HG03442 (cell line): ENCODE data around the gene GRID1.

Experiments used
- ATAC-seq: cut with Tn5 transposase; IDR thresholded peaks from one replicate; pipeline ENCODE4 v1.9.1; 2021; ENCODE audit warnings: mild to moderate bottlenecking, moderate library complexity; ENCODE audit not compliant: unreplicated experiment

Gene GRID1

DNA sequence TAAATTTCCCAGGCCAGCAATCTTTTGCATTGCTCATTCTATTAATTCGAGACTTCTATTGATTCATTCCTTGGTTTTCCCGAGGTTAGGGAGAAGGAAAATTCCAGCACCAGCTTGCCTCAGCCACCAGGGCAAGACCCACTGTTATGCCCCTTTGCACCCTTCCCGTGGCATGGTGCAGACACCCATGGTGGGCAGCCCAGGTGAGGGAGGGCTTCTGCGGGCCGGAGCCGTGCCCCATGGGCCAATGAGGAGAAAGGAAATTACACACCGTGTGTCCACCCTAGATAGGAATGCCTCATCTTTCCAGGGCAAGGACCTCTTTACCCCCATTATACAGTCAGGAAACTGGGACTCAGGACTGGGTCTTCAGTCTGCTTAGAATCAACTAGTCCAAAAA lies 4.5 kb upstream of the GRID1 start:
- no peak for ATAC-seq

DNA sequence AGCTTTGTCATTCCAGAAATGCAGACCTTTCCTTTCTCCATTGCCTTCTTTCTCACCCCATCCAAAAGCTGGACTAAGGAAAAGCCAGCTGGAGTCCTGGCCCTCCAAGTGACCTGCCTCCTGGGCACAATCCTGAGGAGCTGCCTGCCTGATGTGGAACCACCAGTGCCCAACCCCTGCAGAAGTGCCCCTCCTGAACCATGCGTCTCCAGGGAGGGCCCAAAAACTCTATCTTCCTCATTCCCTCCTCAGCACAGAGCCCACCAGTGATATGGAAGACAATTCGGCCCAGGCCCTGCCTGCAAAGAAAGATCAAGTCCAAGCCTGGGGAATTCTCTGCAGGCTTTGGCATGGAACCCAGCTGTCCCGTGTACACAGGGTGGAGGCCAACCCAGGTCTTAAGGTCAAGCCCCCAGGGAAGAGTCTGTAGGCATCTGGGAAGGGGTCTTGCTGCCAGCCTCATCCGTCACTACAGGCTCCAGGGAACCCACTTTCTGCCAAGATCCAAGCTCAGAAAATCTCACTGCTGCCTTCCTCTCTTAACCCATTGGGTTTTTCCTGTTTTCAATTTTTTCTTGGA lies 3.5 kb upstream of the GRID1 start:
- no peak for ATAC-seq

DNA sequence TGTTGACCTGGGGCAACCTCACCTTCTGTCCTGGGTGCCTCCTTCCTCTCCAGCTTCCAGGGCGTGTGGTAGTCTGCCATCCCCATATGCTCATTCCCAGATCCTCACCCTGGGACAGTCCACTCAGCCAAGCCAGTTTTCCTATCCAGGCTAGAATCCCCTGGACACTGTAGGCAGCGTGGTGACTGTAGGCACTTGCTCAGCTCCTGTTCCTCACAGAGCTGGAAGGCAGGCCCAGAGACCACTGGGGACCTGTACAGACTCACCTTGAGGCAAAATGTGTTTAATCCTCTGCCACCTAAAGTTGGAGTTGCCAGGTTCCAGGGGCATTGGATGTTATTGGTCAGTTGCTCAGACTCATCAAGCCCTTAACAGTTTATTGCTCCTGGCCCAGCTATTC lies 2.4 kb upstream of the GRID1 start:
- ATAC-seq = no peak

DNA sequence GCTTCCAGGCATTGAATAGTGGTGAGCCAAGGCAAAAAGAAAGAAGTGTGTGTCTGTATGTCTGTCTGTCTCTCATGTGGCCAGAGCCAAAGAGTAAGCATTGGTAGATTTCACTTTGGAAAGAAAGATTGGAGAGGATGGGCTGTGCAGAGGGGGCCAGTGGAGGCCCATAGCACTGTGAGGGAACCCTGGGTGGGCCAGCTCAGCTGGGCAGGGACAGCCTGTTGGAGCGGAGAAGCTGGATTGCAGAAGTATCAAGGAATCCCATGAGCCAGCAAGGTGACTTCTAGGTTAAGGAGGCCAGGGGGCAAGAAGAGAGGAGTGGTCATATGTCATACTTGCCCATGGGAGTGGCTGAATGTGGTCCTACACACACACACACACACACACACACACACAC lies 1.5 kb upstream of the GRID1 start:
- no peak for ATAC-seq

DNA sequence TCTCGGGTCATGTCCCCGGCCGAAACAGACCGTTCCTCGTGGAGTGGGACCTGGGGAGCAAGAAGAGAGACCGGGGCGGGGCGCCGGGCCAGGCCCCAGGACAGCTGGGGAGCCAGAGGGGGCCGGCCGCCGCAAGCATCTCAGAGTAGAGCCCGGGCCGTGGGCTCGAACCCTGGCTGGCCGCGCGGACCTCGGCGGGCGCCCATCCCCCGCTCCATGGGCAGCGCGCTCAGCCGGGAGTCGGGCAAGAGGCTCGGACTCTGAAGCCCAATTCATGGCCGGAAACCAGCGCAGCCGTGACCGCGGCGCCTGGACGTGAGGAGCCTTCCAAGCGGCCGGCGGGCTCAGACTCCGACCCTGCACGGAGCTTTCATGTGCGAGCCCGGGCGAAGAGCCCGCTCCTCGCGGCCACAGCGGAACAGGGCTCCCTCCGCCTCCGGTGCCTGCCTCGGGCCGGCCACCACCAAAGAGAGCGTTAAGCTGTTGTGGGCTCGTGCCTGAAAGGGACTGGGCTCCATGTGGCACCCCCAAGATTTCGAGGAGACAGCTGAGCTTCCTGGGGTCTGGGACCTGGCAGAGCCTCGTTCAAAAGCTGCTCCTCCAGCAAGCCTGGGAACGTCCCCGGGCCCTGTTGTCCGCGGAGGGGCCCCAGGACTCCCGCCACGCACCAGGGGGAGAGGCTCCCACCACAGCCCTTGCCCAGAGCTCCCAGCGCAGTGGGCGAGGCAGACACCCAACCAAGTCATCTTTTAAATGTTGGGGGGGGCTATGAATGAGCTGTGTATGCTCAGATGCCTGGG lies 757 bp upstream of the GRID1 start:
- ATAC-seq = peak; percentile 20

DNA sequence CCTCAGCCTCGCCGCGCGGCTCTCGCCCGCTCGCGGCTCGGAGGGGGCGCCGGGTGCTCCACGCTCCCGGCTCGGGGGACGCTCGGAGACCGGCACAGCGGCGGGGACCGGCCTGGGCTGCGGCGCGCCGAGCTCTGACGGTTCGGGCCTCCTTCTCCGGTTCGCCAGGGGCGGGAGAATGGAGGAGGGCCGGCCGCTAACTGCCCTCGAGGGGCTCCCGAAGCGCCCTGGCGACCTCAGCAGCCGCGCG lies 232 bp upstream of the GRID1 start:
- ATAC-seq = peak; percentile 35

DNA sequence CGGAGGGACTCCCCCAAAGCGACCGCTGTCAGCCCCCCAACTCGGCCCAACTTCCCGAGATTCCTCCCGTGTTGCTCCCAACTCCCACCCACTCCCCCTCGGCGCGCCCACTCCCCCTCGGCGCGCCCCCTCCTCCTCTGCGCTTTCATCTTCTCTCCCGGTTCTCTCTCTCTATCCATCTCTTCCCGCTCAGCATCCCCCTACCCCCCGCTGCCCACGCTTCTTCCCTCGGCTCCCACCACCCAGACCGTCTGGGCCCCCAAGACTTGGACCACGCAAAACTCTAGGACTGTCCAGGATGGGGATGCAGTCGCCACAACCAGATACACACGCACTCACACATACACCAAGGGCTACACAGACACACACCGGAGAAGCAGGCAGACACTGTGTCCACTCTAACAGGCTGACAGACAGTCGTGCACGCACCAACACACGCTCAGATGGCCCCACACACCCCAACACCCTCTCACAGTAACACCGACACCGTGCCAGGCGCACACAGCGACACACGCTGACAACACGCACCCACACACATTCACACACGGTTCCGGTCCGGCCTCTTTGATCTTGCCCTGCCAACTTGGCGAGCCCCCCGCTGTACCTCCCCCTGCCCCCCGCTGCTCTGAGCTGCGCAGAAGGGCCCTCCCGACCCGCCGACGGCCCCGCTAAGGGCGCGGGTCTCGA lies 1.1 kb downstream of the GRID1 start:
- ATAC-seq = no peak

DNA sequence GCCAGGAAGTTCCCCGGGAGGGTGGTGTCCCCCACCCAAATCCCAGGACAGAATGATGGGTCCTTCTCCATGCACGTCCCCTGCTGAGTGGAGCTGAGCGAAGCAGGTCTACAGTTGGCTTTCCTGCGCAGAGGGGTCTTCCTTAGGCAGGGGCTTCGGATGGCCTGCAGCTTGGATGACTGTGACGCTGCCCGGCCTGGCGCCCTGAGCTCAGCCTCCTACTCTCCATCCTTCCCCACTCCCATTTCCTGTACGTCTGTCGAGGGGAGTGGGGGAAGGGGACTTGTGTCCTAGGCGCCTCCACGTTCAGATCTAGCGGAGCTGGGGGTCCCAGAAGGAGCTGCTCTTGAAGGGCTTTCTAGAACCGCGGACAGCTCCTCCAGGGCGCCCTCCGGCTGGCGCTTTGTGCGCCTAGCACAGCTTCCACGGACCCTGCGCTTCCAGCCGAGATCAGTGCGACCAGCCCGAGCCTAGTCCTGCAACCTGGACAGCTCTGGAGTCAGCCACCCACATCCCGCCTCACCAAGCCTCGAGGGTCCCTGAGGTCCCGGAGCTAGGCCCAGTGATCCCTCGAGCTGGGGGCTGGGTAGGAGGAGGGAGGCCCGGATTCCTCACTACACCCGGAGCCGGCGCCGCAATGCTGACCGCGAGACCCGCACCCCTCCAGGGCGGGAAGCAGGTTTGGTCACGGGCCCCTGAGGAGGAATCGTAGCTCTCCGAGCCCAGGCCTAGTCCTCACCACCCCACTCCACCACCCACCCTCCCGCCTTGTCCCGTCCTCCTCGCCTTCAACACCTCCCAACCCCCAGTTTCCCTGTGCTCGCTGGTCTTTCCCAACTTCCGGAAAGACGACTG lies 1.9 kb downstream of the GRID1 start:
- no peak for ATAC-seq

DNA sequence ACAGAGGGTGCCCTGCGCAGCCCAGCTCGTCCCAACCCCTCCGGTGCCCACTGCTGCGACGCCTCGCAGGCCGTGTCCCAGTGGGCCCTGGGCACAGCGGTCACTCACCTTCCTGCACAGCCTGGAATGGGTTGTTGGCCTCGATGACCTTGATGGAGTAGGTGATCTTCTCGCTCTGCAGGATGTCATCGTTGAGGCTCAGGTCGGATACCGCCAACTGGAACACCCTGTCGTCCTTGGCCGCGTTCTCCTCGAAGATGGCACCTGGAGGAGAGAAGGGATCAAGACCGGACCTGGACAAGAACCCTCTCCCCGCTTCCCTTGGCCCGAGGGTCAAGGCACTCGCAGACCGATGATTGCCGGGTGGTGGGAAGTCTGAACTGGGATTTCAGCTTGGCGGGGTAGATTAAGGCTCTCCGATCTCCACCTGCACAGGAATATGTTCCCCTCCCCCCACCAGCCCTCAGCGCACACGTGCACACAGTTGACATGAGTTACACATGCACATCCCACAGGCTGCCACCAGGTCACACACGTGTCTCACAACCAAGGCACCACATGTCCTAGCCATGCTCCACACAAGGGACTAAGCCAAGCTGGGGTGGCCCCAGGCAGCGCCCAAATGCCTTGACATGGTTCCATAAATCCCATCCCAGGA lies 2.6 kb downstream of the GRID1 start:
- no peak for ATAC-seq

DNA sequence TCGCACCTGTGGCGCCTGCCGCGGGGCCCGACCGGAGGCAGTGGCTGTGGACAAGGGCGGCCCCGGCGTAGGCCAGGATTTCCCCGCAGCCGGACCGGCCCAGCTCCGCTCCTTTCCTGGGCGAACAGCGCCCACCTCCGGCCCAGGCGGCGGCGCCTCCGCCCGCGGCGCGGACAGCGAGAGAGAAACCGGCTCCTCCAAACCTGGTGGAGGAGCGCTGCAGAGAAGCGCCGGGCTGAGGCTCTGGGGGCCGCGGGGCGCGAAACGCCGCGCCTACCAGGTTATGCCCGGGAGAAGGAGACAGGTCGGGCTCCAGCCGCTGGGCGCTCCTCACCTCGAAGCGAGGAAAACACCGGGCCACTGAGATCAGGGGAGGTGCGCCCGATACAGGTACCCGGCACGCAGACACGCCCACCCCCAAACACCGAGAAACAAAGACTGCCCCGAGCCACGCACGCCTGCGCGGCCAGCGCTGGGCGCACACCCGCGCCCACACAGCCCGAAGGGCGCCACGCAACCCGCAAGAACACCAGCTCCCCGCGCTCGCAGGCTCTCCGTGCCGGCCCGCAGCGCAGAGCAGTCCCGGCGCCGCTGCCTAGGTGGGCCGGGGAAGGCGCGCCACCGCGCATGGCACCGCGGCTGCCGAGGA lies 3.3 kb downstream of the GRID1 start:
- ATAC-seq = peak; percentile 27

DNA sequence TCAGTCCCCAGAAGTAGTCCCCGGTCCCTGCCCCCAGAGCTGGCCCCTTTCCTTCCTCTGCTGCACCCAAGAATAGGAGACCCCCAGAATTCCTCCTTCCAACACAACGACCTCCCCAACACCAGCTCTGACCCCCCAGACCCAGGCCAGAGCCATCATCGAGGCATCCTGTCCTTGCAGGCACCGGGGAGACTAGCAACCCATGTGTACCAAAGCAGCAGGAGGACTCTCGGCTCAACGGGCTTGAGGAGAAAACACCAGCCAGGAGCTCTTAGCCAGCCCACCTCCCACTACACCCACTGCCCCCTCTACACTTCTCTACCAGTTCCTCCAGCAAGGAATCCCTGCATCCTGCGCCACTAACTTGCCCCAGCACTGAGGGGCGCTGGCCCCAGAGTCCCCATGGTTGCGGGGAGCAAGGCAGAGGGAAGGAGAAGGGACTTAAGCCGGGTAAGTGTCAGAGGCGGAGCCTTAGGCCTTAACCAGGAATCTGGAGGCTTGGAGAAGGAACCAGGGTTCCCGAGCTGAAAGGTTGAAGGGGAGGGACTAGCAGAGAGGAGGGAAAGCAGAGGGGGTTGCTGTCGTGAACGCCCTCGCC lies 3.9 kb downstream of the GRID1 start:
- ATAC-seq = no peak

DNA sequence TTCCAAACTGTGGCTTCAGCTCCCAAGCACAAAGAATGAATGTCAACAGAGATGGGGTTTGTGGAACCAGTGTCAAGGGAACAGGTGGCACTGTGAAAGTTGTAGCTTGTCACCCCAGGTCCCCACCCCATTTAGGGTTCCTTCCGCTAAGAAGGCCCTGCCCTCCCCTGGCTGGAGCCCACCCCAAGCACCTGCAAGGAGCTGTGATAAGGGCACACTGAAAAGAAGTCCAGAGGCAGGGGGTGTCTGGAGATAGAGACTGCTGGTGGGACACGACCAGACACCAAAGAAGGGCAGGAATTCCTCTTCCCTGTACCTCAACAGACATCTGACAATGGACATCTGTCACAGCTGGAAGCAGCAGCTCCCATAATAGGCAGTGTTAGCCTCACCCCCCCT lies 4.5 kb downstream of the GRID1 start:
- ATAC-seq = no peak

DNA sequence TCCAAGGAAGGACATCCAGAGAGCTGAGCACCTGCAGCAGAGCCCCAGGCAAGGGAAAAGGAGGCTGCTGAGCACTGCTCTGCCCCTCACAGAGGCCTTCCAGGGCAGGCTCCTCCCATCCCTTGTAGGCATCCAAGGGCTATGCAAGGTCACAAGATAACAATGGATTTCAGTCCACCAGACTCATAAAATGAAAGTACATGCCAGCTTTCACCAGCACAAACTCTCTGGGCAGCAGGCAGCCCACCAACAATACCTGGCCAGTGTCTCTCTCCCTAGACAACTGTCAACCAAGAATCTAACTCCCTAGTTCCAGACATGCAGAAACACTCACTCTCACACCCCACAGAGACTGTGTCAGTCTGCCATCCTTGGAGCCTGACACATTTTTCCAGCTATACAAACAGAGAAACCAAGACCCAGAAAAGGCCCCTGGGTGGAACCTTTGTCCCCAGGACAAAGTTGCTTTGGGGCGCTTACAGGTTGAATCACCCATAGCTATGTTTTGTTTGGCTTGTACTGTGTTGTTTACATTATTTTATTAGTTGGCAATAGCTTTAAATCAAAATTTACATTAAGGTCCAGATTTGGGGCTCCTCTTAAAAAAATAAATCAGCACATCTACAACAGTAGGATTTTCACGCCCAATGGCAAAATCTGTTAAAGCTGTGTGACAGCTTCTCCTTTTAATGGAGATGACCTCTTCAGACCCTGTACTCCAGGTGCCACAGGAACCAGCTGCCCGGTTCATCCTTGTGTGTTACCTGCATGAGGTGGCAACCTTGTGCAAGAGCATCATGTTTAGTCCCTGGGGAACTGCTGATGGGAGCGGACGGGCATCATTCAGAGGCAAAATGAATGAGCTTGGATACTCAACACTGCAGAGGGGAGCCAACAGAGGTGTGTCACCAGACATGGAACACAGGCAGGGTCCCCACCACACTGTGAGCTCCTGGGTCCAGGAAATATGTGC lies 5.2 kb downstream of the GRID1 start:
- no peak for ATAC-seq

DNA sequence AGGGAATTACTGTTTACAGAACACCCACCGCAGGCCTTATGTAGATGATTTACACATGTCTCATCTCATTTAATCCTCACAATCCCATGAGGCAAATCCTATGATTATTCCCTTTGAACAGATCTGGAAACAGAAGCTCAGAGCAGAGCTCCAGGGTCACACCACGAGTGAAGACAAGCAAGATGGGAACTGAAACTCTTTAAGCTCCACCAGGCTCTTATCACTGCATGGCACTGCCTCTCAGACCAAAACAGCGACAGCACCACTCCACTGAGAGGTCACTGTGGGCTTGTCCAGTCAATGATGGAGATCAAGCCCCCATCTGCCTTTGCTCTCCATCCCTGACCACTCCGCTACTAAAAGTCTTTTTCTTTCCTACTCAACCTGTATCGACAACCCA lies 5.9 kb downstream of the GRID1 start:
- ATAC-seq = no peak

DNA sequence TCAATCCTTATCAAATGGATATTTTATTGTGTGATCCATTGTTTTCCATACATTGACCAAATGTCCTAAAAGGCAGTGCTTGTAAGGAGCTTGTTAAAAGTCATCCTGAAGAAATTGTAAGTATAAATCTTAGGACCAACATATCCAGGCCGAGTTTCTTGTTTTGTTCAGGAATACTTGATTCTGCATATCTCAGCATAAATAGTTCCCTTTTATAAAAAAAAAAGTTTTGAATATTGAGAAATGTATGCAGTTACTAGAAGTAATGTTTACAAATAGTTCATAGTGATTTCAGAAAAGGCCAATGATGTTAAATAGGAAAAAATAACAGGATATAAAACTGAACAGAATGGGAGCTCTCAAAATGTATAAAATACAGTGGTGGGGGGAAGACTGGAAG lies 6.6 kb downstream of the GRID1 start:
- ATAC-seq = no peak

DNA sequence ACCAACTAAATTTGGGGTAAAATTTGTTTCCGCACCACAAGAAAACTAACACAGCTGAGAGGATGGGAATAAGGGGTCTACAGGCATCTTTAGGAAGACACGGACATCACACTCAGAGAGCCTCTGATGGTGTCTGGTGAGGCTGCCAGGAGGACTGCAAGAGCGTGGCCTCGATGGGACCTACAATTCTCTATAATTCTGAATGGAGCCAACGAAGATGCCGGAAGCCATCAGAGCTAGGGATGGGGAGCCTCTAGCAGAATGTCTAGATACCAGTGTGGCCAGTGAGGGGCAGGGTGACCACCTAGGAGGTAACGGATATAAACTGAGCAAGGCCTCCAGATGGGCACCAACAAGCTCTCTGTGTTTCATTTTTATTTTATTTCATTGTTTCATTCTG lies 7.5 kb downstream of the GRID1 start:
- no peak for ATAC-seq

DNA sequence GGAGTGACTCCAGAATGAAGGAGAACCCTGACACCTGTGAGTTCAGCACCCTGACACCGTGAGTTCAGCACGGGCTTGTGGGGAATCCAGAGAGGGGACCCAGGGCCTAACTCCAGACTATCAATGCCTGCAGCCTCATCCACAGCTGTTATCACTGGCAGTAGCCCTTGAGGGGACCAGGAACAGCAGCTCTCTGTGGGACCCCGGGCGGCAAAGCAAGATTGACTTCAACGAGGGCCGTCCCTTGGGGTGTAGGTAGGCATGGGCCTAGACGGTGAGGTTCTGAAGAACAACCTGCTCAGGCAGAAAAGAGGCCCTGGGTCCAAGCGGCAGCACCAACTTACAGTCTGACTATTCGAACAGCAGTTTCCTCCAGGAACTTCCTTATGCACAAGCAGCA lies 8.9 kb downstream of the GRID1 start:
- no peak for ATAC-seq

DNA sequence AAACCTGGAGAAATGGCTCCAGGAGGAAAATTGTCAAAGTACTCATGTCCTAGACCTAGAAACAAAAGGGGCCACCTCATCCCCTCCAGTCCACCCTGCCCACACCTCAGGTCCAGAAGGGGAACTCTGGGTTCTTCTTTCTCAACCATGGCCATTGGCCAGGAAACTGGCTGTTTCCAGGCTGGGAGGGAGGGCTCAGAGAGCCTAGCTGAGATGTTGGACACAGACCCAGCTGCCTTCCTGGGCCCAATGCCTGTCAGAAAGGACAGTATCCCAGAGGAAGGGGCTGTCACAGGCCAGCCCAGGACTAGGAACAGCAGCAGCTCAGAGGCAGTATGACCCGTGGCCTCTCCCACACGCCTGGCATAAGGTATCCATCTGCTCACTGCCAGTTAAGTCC lies 9.6 kb downstream of the GRID1 start:
- ATAC-seq = no peak

DNA sequence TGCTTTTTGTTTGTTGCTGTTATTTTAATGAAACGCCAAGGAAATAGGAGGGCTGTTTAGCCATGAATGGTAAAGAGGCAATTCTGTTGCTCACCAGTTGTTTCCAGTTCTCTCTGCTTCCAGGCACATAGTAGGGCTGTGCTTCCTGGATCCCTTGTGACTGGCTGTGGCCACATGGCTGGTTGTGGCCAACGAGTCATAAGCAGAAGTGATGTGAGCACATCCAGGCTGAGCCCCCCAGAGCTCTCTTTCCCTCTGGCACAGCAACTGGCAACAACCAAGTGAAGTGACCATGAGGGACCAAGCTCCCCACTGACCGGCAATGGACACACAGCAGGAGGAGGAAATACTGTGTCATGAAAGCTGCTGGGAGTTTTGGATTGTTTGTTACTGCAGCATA lies 10.3 kb downstream of the GRID1 start:
- ATAC-seq = no peak
